HG03520 (cell line): ENCODE results near the gene SACS.
"Not testable (repeated sequence)": the region's sequence is repeated elsewhere in the genome, so short reads cannot be mapped to it uniquely, and the experiment has no call there.

ENCODE experiments used
- ATAC-seq: cut with Tn5 transposase; IDR thresholded peaks from one replicate; pipeline ENCODE4 v1.9.1; 2021; ENCODE audit warnings: mild to moderate bottlenecking, moderate library complexity; ENCODE audit not compliant: unreplicated experiment

The SACS gene

DNA sequence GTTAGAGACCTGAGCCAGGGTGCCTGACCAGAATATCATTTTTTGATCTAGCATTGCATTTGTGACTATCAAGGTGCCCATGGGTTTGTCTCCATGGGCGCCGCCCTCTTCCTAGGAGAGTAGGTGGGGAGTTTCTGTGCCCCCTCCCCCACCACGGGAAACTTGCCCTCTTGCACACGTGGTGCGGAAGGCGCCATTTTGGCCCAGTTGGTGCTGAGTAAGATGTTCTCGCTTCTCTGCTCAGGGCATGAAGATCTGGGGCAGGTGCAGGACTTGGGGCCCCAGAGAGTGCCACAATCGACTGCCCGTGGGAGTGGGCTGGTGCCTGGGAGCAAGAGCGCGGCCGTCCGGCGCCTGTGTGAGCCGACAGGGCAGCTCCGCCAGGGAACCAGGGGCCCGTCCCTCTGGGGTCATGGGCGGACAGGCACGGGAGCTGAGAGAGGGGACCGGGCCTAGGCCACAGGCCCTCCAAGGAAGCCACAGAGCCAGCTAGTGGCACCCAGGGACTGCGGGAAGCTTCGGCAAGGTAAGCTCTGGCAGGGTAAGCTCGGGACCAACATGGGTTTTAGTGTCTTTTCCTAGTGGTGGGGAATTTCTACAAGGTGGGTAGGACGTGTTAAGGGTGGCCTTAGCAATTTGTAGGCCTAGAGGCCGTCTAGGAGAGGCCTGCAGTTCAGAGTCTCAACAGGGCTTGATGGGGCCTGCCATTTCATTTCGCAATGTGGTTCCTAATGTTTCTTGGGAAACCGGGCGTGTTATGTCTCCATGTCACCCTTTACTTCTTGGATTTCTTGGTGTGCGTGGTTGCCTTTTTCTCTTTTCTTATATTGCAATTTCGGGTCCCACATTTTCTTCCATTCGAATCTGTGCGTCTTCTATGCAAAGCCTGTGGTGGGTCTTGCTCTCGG is 14.5 kb downstream of the SACS start:
- no peak for ATAC-seq

DNA sequence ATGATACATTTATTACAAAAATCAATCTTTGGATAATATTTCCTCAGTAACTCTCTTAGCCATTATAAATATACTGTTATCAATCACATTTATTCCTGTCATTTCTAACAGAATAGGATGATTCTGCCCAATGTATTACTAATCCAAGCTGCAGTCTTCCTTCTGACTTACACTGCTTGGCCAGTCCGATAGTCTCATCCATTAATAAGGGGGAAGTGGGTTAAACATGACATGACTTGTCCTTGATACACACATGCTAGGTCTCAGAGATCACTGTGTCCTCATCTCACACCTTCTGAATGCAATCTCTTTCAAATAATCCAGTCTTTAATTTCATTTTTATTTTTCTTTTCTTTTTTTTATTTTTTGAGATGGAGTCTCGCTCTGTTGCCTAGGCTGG is 18.8 kb downstream of the SACS start:
- ATAC-seq: no peak

DNA sequence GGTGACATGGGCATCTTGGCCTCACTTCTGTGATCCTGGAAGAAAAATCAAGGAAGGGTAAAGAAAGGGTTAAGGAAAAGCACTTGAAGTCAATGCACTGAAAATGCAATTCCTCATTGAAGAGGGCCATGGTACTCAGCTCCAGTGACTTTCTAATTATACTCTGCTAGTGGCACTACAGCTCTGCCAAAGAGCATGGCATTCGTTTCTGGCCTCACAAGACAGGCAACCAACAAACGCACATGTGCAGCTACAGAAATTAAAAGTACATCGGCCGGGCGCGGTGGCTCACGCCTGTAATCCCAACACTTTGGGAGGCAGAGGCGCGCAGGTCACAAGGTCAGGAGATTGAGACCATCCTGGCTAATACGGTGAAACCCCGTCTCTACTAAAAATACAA is 21.8 kb downstream of the SACS start:
- ATAC-seq: no peak

DNA sequence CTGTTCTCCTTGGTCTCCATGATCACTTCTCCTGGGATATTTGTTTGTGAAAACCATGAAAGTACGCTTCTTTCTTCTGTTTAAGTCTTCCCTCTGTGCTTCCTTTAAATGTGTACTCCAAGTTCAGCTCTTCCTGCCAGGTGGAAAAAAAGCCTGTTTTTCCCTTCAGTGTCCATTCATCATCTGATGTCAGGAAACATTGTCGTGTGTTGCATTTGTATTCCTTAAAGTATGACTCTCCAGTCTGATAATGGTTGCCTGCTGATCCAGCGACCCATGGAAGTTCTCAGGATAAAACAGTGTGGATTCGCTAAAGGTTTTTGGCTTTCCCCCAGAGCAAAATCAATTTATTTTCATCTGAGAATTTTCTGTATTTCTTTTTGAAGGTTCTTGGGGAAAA is 22.3 kb downstream of the SACS start:
- ATAC-seq: no peak

DNA sequence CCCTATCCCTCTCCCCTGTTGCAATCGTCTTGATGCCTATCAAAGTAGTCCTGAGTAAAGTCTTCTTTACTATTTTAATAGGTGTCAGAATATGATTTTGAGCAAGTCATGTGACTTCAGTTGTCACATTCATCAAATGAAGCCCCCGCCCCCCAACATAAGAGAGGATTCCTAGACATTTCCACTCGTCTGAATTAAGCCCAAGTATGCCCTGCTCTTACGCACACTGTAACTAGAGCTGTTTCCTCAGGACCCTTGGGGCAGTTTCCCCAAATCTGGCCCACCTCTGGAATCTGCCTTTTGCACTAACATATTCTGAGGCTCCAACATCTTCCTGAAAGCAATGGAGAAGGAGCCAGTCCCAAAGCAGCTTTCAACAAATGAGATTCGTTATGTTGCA is 25.5 kb downstream of the SACS start:
- ATAC-seq: no peak

DNA sequence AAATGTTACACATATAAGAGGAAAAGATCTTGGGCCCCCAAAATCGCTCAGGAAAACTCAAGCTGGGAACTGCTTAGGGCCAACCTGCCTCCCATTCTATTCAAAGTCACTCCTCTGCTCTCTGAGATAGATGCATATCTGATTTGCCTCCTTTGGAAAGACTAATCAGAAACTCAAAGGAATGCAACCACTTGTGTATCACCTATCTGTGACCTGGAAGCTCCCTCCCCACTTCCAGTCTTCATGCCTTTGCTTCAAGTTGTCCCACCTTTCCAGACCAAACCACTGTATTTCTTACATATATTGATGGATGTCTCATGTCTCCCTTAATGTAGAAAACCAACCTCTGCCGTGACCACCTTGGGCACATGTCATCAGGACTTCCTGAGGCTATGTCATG is 32.3 kb downstream of the SACS start:
- ATAC-seq: not testable (repeated sequence)

DNA sequence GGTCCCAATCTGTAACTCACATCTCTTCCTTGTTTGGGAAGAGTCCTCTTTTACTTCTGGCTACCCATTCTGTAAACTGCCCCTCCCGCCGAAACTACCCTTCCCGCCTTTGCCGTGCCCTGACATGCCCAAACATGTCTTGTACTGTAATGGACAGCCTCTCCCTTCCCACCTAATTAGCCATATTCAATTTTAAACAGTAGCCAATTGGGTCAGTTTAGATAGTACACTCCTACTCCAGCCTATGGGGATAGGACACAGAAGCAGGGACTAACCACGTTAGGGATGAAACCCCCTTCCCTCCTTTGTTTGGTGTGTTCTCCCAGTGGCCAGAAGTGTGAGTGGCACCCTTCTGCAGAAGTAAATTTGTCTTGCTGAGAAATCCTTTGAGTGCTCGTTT is 34.2 kb downstream of the SACS start:
- ATAC-seq: no peak

DNA sequence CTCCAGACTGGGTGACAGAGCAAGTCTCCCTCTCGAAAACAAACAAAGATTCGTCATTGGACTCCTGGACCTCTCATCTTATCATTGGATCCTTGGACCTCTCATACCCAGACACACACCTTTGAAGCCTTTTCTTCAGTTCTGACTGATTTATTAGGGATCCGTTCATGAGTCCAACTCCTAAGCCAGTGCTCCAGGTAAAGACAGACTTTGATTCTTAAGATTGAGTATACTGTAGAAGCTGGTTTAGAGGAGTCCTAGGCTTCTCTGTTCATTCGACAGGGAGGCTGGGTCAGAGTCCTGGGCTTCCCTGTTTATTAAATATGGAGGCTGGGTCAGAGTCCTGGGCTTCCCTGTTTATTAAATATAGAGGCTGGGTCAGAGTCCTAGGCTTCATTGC is 38.7 kb downstream of the SACS start:
- ATAC-seq: no peak

DNA sequence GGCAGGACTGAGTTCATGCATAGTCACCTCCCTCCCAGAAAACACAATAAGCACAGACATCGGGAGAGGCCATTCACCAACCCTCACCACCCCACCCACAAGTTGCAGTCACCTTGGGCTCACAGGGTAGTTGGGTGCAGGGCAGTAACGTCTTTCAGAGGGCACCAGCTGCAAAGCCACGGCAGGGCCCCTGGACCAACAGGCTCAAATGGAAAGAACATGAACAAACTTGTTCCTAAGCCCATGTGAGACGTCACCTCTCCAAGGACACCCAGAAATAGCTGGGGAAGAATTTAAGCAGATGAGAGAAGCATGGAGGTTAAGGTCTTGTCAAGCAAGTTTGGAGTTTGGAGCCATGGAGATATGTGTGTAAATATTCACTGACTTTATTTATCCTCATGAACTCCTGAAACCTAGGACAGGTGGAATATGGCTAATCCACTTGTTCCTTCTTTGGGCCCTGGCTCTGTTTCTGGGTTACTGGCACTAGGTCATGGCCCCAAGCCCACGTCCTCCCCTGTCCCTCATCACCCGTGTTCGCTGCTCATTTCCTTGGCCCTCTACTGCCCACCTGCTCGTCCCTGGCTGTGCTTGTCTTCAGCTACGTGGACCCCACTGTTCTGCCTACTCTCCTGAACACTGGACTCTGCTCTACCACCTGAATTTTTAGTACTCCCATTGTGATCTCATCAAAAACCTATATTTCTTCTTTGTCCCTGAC is 40.4 kb downstream of the SACS start:
- no peak for ATAC-seq

DNA sequence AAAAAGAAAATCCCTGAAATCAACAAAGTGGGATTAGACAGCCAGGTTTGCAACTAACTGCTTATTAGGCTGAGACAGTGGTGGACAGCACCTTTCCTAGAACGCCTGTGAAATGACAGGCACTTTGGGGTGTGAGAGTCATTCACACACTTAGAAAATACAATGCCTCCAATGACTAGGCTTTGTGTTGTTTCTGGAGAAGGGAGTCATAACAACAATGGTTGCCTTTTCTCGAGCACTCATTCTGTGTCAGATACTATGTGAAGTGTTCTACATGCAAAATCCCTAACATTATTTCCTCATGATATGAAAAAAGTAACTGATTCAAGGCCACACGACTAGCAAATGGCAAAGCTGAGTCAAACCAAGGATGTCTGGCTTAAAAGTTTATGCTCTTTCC is 41.2 kb downstream of the SACS start:
- ATAC-seq: no peak

DNA sequence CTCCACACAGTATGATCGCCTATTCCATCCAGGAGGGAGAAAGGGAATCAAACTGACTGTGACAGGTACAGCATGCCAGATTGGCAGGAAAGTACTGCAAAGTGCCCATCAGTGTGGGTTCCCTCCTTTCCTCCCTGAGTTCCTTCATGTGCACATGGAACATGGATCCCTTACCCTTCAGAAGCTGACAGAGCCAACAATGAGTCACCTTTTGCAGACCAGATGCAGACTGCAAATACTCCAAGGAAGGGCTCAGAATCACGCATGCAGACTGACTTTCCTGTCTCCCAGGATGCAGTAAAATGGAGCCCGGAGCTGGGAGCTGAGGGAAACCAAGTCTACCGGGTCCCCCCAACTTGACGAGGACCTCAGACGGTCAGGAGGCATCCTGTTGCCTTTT is 41.8 kb downstream of the SACS start:
- ATAC-seq: no peak

DNA sequence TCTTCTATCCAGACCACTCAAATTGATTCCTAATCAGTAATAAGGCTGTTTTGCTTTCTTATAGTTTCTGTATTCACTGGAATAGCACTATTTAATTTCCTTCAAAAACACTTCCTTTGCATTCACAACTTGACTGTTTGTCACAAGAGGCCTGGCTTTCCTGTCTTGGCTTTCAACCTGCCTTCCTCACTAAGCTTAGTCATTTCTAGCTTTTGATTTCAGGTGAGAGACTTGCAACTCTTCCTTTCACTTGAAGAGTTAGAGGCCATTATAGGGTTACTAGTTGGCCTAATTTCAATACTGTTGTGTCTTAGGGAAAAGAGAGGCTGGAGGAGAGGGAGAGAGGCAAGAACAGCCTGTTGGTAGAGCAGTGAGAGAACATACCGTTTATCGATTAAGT is 47.0 kb downstream of the SACS start:
- peak; percentile 51 for ATAC-seq

DNA sequence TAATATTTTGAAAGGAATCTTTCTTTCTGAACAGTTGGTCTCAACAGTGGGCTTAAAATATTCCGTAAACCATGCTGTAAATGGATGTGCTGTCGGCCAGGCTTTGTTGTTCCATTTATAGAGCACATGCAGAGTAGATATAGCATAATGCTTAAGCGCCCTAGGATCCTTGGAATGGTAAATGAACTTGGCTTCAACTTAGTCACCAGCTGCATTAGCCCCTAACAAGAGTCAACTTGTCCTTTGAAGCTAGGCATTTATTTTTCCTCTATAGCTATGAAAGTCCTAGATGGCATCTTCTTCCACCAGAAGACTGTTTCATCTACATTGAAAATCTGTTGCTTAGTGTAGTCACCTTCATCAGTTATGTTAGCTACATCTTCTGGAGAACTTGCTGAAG is 47.6 kb downstream of the SACS start:
- no peak for ATAC-seq

DNA sequence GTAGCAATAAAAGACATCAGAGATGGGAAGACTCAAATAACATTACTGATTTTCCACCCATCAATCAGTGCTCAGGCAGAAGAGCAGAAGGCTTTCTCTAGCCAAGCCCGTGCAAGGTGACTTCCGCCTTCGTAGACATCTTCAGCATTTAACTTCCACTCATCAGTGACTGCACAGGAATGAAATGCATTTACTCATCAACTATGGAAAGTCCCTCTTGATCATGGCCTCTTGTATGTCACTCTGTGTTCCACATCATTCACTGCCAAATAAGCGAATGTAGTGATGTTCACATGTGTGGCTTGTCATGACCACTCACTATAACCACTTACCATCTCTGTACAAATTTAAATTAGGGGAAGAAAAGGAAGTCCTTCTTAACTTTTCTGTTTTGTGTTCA is 49.4 kb downstream of the SACS start:
- peak; percentile 88 for ATAC-seq

DNA sequence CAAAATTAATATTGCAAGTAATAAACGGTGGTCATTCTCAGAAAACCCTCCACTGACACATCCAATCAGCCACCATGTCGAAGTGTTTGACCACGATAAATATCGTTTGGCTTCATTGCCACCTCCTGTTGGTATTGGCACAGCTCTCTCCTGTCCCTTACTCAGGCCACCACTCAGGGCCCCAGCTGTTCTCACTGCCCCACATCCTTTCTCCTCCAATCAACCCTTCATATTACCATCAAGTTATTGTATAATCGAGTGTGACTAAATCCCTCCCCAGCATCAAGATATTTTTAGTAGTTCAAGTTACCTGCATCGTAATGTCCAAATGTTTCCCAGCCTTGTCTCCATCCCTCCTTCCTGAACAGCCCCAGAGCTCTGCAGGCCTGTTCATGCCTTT is 50.4 kb downstream of the SACS start:
- ATAC-seq: no peak

DNA sequence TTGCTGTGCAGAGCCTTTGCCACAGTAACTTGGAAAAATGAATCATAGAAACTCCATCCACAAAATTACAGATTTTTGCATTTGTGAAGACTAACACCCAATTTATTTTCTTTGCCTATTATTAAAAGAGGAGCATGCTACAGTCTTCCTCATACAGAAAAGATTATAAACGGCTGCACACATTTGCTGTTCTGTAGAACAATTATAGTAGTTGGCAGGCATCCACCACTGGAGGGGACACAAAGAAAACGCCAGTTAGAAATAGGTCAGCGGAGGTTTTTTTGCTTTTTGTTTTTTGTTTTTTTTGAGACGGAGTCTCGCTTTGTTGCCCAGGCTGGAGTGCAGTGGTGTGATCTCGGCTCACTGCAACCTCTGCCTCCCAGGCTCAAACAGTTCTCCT is 51.6 kb downstream of the SACS start:
- ATAC-seq: no peak

DNA sequence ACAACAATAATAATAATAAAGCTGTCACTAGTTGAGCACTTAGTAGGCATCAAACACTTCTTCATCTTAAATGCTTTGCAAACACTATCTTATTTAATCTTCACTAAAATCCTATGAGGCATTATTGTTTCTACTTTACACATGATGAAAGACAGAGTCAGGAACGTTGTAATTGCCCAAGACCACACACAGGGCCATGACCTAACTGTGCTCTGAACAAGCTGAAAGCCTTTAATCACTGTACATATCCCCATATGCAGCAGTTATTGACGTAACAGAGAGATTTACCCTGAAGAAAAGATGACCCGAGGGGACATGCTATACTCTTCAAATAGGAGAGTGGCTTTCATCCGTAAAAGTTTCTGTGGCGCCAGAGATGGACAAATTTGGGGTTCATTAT is 53.0 kb downstream of the SACS start:
- no peak for ATAC-seq

DNA sequence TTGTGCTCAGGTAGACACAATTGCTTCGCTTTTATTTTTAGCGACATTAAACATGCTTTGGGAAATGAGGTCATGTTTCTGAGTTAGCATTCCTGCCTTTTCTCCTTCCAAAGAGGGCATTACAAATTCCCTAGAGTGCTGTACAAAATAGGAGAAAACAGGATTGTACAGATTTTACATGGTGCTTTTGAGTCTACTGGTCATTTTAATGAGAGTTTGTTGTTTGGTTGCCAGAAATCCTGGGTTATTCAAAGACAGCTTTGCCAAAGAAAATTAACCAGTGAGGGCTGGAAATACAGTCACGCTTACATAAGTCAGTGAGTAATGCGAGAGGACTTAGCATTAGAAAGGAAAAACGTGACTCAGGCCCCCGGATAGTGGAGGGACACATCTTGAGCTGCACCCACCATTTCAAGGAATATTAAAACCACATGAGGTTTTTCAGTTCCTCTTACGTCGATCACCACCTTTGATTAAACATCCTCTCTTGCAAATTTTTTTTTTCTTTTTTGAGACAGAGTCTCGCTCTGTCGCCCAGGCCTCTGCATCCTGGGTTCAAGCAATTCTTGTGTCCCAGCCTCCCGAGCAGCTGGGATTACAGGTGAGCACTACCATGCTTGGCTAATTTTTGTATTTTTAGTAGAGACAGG is 55.4 kb downstream of the SACS start:
- no peak for ATAC-seq

DNA sequence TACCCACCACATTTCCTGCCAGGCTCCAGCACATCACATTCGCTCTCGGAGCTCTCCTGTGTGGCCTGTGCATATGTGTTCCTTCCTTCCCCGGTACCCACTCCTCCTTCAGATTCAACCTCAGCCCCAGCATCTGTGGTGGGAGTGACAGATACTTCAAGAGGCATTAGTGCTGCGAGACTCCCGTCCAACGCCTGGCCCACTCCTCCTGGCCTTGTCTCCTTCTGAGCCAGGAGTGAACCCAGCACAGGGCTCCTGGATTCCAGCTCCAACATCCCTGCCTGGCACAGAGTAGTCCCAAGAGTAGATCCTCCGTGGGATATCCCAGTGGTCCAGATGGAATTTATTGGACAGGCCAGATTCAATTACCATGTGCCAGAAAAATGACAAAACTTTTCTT is 55.9 kb downstream of the SACS start:
- no peak for ATAC-seq

DNA sequence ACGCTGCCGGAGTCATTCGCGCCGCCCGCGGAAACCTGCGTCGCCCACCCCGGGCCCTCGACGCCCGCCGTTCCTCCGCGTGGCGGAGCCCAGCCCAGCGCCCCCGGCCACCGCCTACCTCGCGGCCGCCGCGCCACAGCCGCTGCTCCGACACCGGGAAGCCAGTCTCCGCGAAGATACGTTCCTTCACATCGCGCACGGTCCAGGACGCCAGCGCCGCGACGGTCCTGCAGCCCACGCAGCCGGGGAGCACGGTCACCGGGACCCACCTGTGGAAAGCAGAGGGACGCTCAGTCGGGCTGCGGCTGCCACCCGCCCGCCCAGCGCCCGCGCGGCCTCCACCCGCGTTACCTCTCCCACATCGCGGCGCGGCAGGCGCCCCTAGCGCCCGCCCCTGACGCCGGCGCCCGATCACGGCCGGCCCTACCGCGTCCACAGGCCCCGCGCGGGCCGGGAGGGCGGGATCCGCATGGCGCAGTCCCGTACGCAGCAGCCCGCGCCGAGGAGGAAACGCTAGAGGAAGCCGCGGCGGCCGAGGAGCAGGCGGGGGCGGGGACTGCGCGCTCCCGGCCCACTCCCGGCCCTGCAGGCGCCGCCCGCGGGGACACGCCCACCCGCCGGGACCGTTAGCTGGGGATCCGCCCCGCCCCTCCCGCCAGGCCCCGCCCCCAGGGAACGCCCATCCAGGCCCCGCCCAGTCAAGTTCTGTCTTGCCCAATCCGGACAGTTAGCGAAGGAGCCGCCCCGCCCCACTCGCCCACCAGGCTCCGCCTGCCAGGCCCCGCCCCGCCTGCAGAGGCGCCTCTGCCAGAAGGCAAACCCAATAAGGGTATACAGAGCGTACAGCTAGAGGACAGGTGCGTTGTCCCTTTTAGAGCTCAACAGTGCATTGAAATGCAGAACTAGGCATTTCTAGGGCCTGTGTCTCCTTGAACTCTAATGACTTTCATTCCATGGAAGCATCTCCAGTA is 58.2 kb downstream of the SACS start:
- ATAC-seq: peak; percentile 74
